ENCODE data around the gene IGSF5. TPM values are rescaled to one million over a fixed set of nuclear protein-coding genes. Genes with fewer than 3 reads are reported as not detected.

The IGSF5 gene
- total and polyA plus RNA-seq, 2 of the 4 experiments (the other 2 are of a cell fraction), result not detected

DNA sequence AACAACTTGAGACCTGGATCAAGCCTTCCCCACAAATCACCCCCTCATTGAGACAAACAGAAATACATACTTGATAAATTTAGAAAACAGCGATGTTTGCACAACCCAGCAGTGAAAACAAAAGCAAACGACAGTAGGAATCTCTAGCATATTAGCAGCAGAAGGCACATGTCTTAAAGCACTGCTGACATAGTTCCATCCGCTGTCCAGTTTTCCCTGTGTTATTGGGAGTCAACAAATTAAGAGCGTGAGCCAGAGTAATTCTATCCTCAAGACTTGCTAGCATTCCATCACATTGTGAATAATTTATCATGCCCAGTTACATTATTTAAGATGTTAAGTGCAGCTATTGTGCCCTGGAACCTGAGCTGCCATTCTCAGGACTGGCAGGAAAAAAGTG is 55.3 kb downstream of the IGSF5 start:
- TF ChIP-seq CEBPB (IDR thresholded peaks at IDR 0.05; ENCODE audit: low read depth, low read length) (no peak), RAD21 (IDR thresholded peaks at IDR 0.05; ENCODE audit: low read length) (no peak), CHD1 (IDR thresholded peaks at IDR 0.05; ENCODE audit: low read depth, low read length) (no peak)
- Histone ChIP-seq H3K14ac (replicated peaks; ENCODE audit: low read depth, low read length) (no peak overlapping the region), H4K20me1 (ENCODE audit: insufficient read depth, low read length) (no peaks in the 10 kb centered on the region), H3K4me2 (ENCODE audit: low read depth, low read length) (no peak overlapping the region), H4K8ac (ENCODE audit: low read depth in 2 of 2, low read length in 2 of 2) (no peak overlapping the region), H3K36me3 (ENCODE audit: control insufficient read depth, insufficient read depth, low read length) (no peaks in the 10 kb centered on the region), H4K91ac (ENCODE audit: insufficient read depth, low read depth, low read length) (no peak overlapping the region), H2BK5ac (ENCODE audit: low read depth, low read length, poor library complexity, severe bottlenecking) (no peak overlapping the region), H3K23ac (ENCODE audit: low read depth, low read length) (no peak overlapping the region), H4K5ac (ENCODE audit: low read depth, low read length) (no peak overlapping the region), H3K27me3 (ENCODE audit: control insufficient read depth, insufficient read depth, low read length) (no peaks in the 10 kb centered on the region), H2BK120ac (ENCODE audit: low read depth, low read length) (no peak overlapping the region), H3K4me1 (ENCODE audit: control insufficient read depth, insufficient read depth, low read length) (no peaks in the 10 kb centered on the region), H3K4me3 (ENCODE audit: insufficient read depth, low read depth, low read length) (no peak overlapping the region), H2AK9ac (replicated peaks; ENCODE audit: low read depth, low read length, poor library complexity) (no peak overlapping the region), H3K27ac (ENCODE audit: insufficient read depth, low read length) (no peak overlapping the region), H2BK15ac (ENCODE audit: low read depth, low read length) (no peak overlapping the region), H3K9me1 (ENCODE audit: insufficient read depth, low read length) (no peaks in the 10 kb centered on the region), H2AFZ (replicated peaks; ENCODE audit: low read length, poor library complexity) (no peak overlapping the region), H2BK20ac (ENCODE audit: low read depth, low read length) (no peak overlapping the region), H3K9me3 (ENCODE audit: control insufficient read depth, insufficient read depth, low read length) (peaks cover 30% of the 10 kb centered on the region), H3K18ac (ENCODE audit: low read depth, low read length) (no peak overlapping the region), H2AK5ac (ENCODE audit: low read depth, low read length) (no peak overlapping the region), H3K9ac (ENCODE audit: low read depth, low read length) (no peak overlapping the region), H3K4ac (ENCODE audit: low read depth, low read length) (no peak overlapping the region), H3K56ac (ENCODE audit: extremely low read depth, insufficient read depth, low read length) (no peak overlapping the region), H3K79me1 (ENCODE audit: low read depth in 1 of 2, low read length in 2 of 2) (no peaks in the 10 kb centered on the region)
- BruUV-seq (replicated peaks), result no TSS peak
- DNase-seq, result no peak
- dilution Hi-C loops (cut with HindIII; ENCODE audit: low sequenced_read_pairs, unreplicated experiment) (no loop called here), intact Hi-C loops (cut with micrococcal nuclease) (no loop called here), in situ Hi-C loops (cut with MboI; ENCODE audit: low sequenced_read_pairs) (no loop called here)
- ATAC-seq (ENCODE audit: low read depth), result no peak
- no CpG with 5 or more reads among the region's 4 CpGs for WGBS, 2 experiments (ENCODE audit: extremely low coverage in 2 of 2, insufficient read length in 1 of 2)
- ChIA-PET POLR2A (ENCODE audit: unreplicated experiment) (no interaction called here), CTCF (no interaction called here)

All from IMR-90 (cell line).